HepG2 (cell line): ENCODE results near the gene PDZD7.

ENCODE experiments used
- ELF1 ChIP-seq: sonication (generic); formaldehyde crosslinking; IDR thresholded peaks from 2 replicates; pipeline ENCODE4 v1.4.0; 2020; ENCODE audit warnings: missing genetic modification reagents
- JARID2 ChIP-seq: sonication (generic); formaldehyde crosslinking; IDR thresholded peaks from 2 replicates; pipeline ENCODE4 v1.8.1; 2023; ENCODE audit warnings: missing genetic modification reagents, inconsistent platforms; ENCODE audit not compliant: insufficient replicate concordance
- MAFG ChIP-seq: sonication (generic); formaldehyde crosslinking; IDR thresholded peaks from 2 replicates; pipeline ENCODE4 v1.5.1; 2020; ENCODE audit warnings: mild to moderate bottlenecking, missing genetic modification reagents
- MTA1 ChIP-seq: sonication (generic); formaldehyde crosslinking; IDR thresholded peaks from 2 replicates; pipeline ENCODE4 v1.4.0; 2020; ENCODE audit warnings: missing genetic modification reagents, mild to moderate bottlenecking, borderline replicate concordance
- PCBP1 ChIP-seq: fragments of 200-400 bp; formaldehyde crosslinking; IDR thresholded peaks from 2 replicates; pipeline ENCODE4 v1.6.1; 2017; ENCODE audit warnings: mild to moderate bottlenecking, low read depth, low read length, borderline replicate concordance
- POLR2A ChIP-seq, 2 experiments: IDR thresholded peaks; 2 replicates each; pipeline ENCODE4 v1.6.1; 2011; ENCODE audit warnings: low read depth in 2 of 2, low read length in 2 of 2, mild to moderate bottlenecking in 1 of 2, moderate library complexity in 1 of 2; ENCODE audit not compliant: insufficient read depth in 1 of 2
- SNAPC2 ChIP-seq: sonication (generic); formaldehyde crosslinking; IDR thresholded peaks from 2 replicates; pipeline ENCODE4 v1.8.1; 2022; ENCODE audit warnings: mild to moderate bottlenecking, missing genetic modification reagents
- ZBTB20 ChIP-seq: sonication (generic); formaldehyde crosslinking; IDR thresholded peaks from 2 replicates; pipeline ENCODE4 v1.8.1; 2023; ENCODE audit warnings: missing genetic modification reagents, low read depth, mild to moderate bottlenecking, borderline replicate concordance
- ZNF101 ChIP-seq: sonication (generic); formaldehyde crosslinking; IDR thresholded peaks from 2 replicates; pipeline ENCODE4 v1.4.0; 2020; ENCODE audit warnings: mild to moderate bottlenecking, low read depth, missing genetic modification reagents, borderline replicate concordance
- ZNF792 ChIP-seq: IDR thresholded peaks from 2 replicates; pipeline ENCODE4 v1.6.1; 2016
- TF ChIP-seq, protein P1 (sequence below): sonication (generic); formaldehyde crosslinking; IDR thresholded peaks from 2 replicates; pipeline ENCODE4 v1.4.0; 2020; ENCODE audit warnings: missing genetic modification reagents, mild to moderate bottlenecking, borderline replicate concordance
- TF ChIP-seq, protein P2 (sequence below): sonication (generic); formaldehyde crosslinking; IDR thresholded peaks from 2 replicates; pipeline ENCODE4 v1.4.0; 2020; ENCODE audit warnings: missing genetic modification reagents, mild to moderate bottlenecking, borderline replicate concordance
- TF ChIP-seq, protein P3 (sequence below): sonication (generic); formaldehyde crosslinking; IDR thresholded peaks from 2 replicates; pipeline ENCODE4 v1.5.0; 2020; ENCODE audit warnings: mild to moderate bottlenecking, missing genetic modification reagents, moderate library complexity
- TF ChIP-seq, protein P4 (sequence below), 2 experiments: fragments of 450-650 bp in 1 of 2; sonication (generic) in 1 of 2; formaldehyde crosslinking in 1 of 2; IDR thresholded peaks; 2 replicates each; pipeline versions ENCODE4 v1.6.1 to v1.8.0; 2016 to 2022; ENCODE audit warnings: antibody characterized with exemption in 1 of 2, mild to moderate bottlenecking in 1 of 2, missing genetic modification reagents in 1 of 2

DNA sequence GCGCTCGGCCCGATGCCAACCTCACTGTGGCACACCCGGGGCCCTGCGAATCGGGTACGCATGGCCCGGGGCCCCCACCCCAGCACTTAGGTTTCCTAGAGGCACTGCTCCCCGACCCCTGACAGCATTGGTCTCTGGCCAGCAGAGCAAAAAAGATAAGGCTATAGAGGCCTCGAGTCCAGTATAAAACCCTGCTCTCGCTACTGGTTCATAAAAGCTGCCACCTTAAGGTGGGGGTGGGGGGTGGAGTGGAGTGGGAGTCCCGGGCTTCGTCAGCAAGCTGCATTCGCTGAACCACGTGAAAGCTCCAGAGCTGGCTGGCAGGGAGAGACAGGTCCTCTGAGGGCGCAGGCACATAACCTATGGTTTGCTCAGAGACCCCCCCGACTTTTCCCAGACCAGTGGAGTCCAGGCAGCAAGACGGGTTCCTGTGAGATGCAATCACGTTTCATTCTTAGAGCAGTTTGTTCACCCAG, 32.2 kb upstream of the PDZD7 start:
- TF ChIP-seq MAFG (CRISPR knock-in tag) (no peak), ELF1 (CRISPR knock-in tag) (no peak), PCBP1 (no peak), ZNF101 (CRISPR knock-in tag) (no peak), MTA1 (CRISPR knock-in tag) (no peak), JARID2 (CRISPR knock-in tag) (no peak), ZNF792 (no peak), POLR2A (IDR thresholded peaks at IDR 0.05; ENCODE audit: insufficient read depth in 1 of 2, low read depth in 2 of 2, low read length in 2 of 2) (no peak), SNAPC2 (CRISPR knock-in tag) (no peak), ZBTB20 (CRISPR knock-in tag) (no peak)
- TF ChIP-seq, protein P1, sequence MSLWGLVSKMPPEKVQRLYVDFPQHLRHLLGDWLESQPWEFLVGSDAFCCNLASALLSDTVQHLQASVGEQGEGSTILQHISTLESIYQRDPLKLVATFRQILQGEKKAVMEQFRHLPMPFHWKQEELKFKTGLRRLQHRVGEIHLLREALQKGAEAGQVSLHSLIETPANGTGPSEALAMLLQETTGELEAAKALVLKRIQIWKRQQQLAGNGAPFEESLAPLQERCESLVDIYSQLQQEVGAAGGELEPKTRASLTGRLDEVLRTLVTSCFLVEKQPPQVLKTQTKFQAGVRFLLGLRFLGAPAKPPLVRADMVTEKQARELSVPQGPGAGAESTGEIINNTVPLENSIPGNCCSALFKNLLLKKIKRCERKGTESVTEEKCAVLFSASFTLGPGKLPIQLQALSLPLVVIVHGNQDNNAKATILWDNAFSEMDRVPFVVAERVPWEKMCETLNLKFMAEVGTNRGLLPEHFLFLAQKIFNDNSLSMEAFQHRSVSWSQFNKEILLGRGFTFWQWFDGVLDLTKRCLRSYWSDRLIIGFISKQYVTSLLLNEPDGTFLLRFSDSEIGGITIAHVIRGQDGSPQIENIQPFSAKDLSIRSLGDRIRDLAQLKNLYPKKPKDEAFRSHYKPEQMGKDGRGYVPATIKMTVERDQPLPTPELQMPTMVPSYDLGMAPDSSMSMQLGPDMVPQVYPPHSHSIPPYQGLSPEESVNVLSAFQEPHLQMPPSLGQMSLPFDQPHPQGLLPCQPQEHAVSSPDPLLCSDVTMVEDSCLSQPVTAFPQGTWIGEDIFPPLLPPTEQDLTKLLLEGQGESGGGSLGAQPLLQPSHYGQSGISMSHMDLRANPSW (CRISPR knock-in tag): no peak
- TF ChIP-seq, protein P2, sequence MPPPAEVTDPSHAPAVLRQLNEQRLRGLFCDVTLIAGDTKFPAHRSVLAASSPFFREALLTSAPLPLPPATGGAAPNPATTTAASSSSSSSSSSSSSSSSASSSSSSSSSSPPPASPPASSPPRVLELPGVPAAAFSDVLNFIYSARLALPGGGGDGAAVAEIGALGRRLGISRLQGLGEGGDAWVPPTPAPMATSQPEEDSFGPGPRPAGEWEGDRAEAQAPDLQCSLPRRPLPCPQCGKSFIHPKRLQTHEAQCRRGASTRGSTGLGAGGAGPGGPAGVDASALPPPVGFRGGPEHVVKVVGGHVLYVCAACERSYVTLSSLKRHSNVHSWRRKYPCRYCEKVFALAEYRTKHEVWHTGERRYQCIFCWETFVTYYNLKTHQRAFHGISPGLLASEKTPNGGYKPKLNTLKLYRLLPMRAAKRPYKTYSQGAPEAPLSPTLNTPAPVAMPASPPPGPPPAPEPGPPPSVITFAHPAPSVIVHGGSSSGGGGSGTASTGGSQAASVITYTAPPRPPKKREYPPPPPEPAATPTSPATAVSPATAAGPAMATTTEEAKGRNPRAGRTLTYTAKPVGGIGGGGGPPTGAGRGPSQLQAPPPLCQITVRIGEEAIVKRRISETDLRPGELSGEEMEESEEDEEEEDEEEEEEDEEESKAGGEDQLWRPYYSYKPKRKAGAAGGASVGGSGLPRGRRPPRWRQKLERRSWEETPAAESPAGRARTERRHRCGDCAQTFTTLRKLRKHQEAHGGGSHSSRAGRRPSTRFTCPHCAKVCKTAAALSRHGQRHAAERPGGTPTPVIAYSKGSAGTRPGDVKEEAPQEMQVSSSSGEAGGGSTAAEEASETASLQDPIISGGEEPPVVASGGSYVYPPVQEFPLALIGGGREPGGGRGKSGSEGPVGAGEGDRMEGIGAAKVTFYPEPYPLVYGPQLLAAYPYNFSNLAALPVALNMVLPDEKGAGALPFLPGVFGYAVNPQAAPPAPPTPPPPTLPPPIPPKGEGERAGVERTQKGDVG (CRISPR knock-in tag): no peak
- TF ChIP-seq, protein P3, sequence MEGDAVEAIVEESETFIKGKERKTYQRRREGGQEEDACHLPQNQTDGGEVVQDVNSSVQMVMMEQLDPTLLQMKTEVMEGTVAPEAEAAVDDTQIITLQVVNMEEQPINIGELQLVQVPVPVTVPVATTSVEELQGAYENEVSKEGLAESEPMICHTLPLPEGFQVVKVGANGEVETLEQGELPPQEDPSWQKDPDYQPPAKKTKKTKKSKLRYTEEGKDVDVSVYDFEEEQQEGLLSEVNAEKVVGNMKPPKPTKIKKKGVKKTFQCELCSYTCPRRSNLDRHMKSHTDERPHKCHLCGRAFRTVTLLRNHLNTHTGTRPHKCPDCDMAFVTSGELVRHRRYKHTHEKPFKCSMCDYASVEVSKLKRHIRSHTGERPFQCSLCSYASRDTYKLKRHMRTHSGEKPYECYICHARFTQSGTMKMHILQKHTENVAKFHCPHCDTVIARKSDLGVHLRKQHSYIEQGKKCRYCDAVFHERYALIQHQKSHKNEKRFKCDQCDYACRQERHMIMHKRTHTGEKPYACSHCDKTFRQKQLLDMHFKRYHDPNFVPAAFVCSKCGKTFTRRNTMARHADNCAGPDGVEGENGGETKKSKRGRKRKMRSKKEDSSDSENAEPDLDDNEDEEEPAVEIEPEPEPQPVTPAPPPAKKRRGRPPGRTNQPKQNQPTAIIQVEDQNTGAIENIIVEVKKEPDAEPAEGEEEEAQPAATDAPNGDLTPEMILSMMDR (CRISPR knock-in tag): no peak
- TF ChIP-seq, protein P4, sequence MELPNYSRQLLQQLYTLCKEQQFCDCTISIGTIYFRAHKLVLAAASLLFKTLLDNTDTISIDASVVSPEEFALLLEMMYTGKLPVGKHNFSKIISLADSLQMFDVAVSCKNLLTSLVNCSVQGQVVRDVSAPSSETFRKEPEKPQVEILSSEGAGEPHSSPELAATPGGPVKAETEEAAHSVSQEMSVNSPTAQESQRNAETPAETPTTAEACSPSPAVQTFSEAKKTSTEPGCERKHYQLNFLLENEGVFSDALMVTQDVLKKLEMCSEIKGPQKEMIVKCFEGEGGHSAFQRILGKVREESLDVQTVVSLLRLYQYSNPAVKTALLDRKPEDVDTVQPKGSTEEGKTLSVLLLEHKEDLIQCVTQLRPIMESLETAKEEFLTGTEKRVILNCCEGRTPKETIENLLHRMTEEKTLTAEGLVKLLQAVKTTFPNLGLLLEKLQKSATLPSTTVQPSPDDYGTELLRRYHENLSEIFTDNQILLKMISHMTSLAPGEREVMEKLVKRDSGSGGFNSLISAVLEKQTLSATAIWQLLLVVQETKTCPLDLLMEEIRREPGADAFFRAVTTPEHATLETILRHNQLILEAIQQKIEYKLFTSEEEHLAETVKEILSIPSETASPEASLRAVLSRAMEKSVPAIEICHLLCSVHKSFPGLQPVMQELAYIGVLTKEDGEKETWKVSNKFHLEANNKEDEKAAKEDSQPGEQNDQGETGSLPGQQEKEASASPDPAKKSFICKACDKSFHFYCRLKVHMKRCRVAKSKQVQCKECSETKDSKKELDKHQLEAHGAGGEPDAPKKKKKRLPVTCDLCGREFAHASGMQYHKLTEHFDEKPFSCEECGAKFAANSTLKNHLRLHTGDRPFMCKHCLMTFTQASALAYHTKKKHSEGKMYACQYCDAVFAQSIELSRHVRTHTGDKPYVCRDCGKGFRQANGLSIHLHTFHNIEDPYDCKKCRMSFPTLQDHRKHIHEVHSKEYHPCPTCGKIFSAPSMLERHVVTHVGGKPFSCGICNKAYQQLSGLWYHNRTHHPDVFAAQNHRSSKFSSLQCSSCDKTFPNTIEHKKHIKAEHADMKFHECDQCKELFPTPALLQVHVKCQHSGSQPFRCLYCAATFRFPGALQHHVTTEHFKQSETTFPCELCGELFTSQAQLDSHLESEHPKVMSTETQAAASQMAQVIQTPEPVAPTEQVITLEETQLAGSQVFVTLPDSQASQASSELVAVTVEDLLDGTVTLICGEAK (IDR thresholded peaks at IDR 0.05): no peak
- TF ChIP-seq, protein P4 (CRISPR knock-in tag; IDR thresholded peaks at IDR 0.05): no peak
